Esophagus muscularis mucosa (tissue), 4 donors: ENCODE results near the gene MUC2. TPM values are rescaled to one million over a fixed set of nuclear protein-coding genes. Genes with fewer than 3 reads are reported as not detected.

Experiments used
- DNase-seq: peaks from one replicate; pipeline ENCODE4 v3.0.0-alpha.2; 2017; ENCODE audit errors: extremely low spot score
- H3K27ac ChIP-seq, 4 donors: fragments of 200-600 bp; sonication (generic); replicated peaks in 1 of 4; 1 replicate in 3 of 4; 2 replicates in 1 of 4; pipeline ENCODE4 v1.5.1; 2016 to 2019; ENCODE audit warnings: mild to moderate bottlenecking in 1 of 4
- H3K27me3 ChIP-seq, 4 donors: fragments of 200-600 bp; sonication (generic); one replicate each; pipeline versions ENCODE4 v1.5.1 to v1.6.0; 2016 to 2019
- H3K36me3 ChIP-seq, 4 donors: fragments of 200-600 bp; sonication (generic); one replicate each; pipeline ENCODE4 v1.5.1; 2016 to 2019
- H3K4me1 ChIP-seq, 4 donors: fragments of 200-600 bp; sonication (generic); one replicate each; pipeline ENCODE4 v1.5.1; 2016 to 2019
- H3K4me3 ChIP-seq, 4 donors: fragments of 200-600 bp; sonication (generic); 1 replicate in 2 of 4; 2 replicates in 2 of 4; pipeline ENCODE4 v1.5.1; 2016 to 2019; ENCODE audit warnings: mild to moderate bottlenecking in 4 of 4, moderate library complexity in 1 of 4
- H3K9me3 ChIP-seq, 4 donors: fragments of 200-600 bp; sonication (generic); 1 replicate in 3 of 4; 2 replicates in 1 of 4; pipeline ENCODE4 v1.5.1; 2016 to 2019
- EP300 ChIP-seq: sonication (generic); formaldehyde crosslinking; IDR thresholded peaks from one replicate; pipeline ENCODE4 v1.6.1; 2017; ENCODE audit warnings: antibody characterized with exemption
- POLR2A ChIP-seq: fragments of 450-650 bp; IDR thresholded peaks from one replicate; pipeline ENCODE4 v1.6.1; 2017; ENCODE audit warnings: antibody characterized with exemption, moderate library complexity, mild to moderate bottlenecking, low read depth
- POLR2AphosphoS5 ChIP-seq, 2 donors: sonication (generic); formaldehyde crosslinking; IDR thresholded peaks; one replicate each; pipeline ENCODE4 v1.6.1; 2017; ENCODE audit warnings: antibody characterized with exemption in 2 of 2
- WGBS: methylation state at CpG from one replicate; pipeline ENCODE4 v1.1.5; 2018; 5-methylcytosine and 5-hydroxymethylcytosine counted together
- intact Hi-C: fragments of 100-400 bp; cut with DNase I; formaldehyde crosslinking; loops from one replicate; pipeline ENCODE4 v1.15.1; 2023
- total RNA-seq, 4 donors: library from RNA; depleted of rRNA; stranded (reverse); fragments of >200 nt; gene quantifications; one replicate each; pipeline versions ENCODE4 v1.1.0 to v1.2.1, GENCODE V29; 2016
- TF ChIP-seq, protein P1 (sequence below), 3 experiments: fragments of 200-600 bp in 2 of 3; fragments of 450-650 bp in 1 of 3; sonication (generic) in 2 of 3; IDR thresholded peaks; one replicate each; pipeline ENCODE4 v1.5.1; 2017 to 2019; ENCODE audit warnings: antibody characterized with exemption in 3 of 3, mild to moderate bottlenecking in 2 of 3, moderate library complexity in 1 of 3

MUC2 gene
- total RNA-seq, 4 donors from 2014 or later: 0.34 TPM; not detected in 3

DNA sequence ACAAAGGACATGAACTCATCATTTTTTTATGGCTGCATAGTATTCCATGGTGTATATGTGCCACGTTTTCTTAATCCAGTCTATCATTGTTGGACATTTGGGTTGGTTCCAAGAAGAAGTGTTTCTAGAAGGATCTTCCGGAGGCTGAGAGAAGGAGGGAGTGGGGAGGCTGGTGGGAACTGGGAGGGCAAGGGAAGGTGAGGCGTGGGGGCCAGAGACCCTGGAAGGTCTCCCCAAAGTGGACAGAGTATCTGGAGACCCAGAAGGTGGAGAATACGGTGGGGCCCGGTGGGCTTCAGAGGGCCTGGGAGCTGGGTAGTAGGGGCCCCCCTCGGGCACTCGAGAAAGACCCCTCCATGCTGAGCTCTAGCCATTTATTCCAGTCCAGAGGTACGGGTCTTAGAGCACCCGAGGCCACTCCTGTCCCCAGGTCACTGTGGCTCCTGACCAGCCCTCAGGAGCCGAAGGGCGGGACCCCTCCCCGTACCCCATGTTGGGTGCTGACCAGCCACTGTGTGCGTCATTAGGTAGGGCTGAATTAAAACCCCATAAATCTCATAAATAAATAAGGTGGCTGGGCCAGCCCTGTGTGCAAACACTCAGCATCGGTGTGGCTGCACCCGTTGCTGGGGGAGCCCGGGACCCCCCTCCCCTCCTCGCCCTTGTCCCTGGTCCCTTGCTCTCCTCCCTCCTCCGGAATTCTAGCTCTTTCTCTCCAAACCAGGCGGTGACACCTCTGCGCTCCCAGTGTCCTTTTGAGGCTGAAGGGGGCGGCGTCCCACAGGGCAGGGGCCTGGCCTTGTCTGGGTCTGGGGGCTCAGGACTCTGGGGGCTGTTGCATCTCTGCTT is 44.3 kb downstream of the MUC2 start:
- peaks cover 0 to 65% (median 2%) of the 10 kb centered on the region in 4 donors for H3K27me3 ChIP-seq
- no peak for DNase-seq
- WGBS: 81% methylated on average over 22 of the region's 22 CpGs
- H3K4me3 ChIP-seq: no peak overlapping the region
- H3K9me3 ChIP-seq: no peaks in the 10 kb centered on the region
- H3K4me1 ChIP-seq: no peaks in the 10 kb centered on the region
- no peaks in the 10 kb centered on the region for H3K36me3 ChIP-seq
- H3K27ac ChIP-seq: no peak overlapping the region
- no peak for TF ChIP-seq EP300
- no peak for TF ChIP-seq POLR2AphosphoS5 (IDR thresholded peaks at IDR 0.05)
- TF ChIP-seq, protein P1, sequence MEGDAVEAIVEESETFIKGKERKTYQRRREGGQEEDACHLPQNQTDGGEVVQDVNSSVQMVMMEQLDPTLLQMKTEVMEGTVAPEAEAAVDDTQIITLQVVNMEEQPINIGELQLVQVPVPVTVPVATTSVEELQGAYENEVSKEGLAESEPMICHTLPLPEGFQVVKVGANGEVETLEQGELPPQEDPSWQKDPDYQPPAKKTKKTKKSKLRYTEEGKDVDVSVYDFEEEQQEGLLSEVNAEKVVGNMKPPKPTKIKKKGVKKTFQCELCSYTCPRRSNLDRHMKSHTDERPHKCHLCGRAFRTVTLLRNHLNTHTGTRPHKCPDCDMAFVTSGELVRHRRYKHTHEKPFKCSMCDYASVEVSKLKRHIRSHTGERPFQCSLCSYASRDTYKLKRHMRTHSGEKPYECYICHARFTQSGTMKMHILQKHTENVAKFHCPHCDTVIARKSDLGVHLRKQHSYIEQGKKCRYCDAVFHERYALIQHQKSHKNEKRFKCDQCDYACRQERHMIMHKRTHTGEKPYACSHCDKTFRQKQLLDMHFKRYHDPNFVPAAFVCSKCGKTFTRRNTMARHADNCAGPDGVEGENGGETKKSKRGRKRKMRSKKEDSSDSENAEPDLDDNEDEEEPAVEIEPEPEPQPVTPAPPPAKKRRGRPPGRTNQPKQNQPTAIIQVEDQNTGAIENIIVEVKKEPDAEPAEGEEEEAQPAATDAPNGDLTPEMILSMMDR (IDR thresholded peaks at IDR 0.05): no peak
- no peak for TF ChIP-seq POLR2A
- intact Hi-C loops: no loop called here

DNA sequence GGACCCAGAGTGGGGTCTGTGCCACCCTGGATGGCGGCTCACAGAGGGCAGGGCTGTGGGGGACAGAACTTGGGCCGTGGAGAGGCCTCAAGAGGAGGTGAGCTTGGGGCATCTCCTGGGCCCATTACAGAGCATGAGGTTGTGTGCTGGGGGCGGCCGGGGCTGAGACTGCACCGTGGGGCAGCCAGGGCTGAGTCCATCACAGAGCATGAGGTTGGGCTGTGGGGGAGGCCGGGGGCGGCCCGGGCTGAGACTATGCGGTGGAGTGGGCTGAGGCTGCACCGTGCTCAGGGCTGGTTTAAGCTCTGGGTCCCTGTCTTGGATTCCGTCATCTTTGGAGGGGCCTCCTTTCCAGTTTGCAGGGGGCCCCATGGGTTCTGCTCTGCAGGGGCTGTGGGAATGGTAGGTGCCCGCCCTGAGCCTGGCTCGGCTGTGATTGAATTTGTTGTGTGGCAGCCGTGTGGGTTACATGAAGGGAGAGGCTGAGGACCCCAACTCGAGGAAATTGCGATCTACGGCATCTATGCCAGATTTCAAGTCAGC is 45.0 kb downstream of the MUC2 start:
- Histone ChIP-seq H3K27me3 (peaks cover 0 to 68% (median 2%) of the 10 kb centered on the region in 4 donors), H3K4me1 (no peaks in the 10 kb centered on the region), H3K4me3 (no peak overlapping the region), H3K27ac (no peak overlapping the region), H3K36me3 (no peaks in the 10 kb centered on the region), H3K9me3 (no peaks in the 10 kb centered on the region)
- no peak for TF ChIP-seq POLR2A
- no peak for TF ChIP-seq EP300
- no peak for TF ChIP-seq POLR2AphosphoS5 (IDR thresholded peaks at IDR 0.05)
- 88% methylated on average over 9 of the region's 17 CpGs for WGBS
- DNase-seq: no peak
- intact Hi-C loops: no loop called here

GRCh38 chr11:1120532-1121330 is 46.1 kb downstream of the MUC2 start:
- Histone ChIP-seq H3K9me3 (no peaks in the 10 kb centered on the region), H3K27ac (no peak overlapping the region), H3K36me3 (no peaks in the 10 kb centered on the region), H3K4me1 (no peaks in the 10 kb centered on the region), H3K27me3 (peaks cover 0 to 68% (median 2%) of the 10 kb centered on the region in 4 donors), H3K4me3 (no peak overlapping the region)
- WGBS: 64% methylated on average over 9 of the region's 27 CpGs
- DNase-seq: no peak
- TF ChIP-seq, protein P1 (IDR thresholded peaks at IDR 0.05): no peak
- TF ChIP-seq POLR2A (no peak), EP300 (no peak), POLR2AphosphoS5 (IDR thresholded peaks at IDR 0.05) (no peak)
- intact Hi-C loops: no loop called here

DNA sequence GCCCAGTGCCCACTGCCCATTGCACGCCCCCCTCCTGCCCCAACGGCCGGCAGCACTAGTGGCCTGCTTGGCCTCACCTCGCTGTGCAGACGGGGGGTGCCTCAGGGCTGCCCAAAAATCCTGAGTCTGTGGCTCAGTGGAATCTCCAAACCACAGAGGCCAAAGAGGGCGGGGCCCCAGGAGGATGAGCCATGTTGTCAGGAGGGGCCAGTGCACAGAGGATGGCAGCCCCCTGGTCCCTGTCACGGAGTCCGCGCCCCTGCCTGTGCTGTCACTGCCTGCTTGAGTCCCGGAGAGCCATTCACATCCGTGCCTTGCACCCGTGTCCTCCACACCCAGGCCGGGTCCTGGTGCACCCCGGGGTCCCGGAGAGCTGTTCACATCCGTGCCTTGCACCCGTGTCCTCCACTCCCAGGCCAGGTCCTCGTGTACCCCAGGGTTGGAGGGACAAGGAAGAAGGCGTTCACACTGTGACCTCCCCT is 46.7 kb downstream of the MUC2 start:
- no peak for DNase-seq
- WGBS: 90% methylated on average over 5 of the region's 19 CpGs
- H3K27ac ChIP-seq: no peak overlapping the region

More for the DNA sequence above, 46.7 kb downstream of the MUC2 start:
- H3K27me3 ChIP-seq: peaks cover 0 to 68% (median 2%) of the 10 kb centered on the region in 4 donors
- no peaks in the 10 kb centered on the region for H3K36me3 ChIP-seq
- no peaks in the 10 kb centered on the region for H3K9me3 ChIP-seq
- no peaks in the 10 kb centered on the region for H3K4me1 ChIP-seq
- intact Hi-C loops: no loop called here
- no peak for TF ChIP-seq POLR2AphosphoS5 (IDR thresholded peaks at IDR 0.05)
- TF ChIP-seq EP300: no peak
- no peak for TF ChIP-seq POLR2A
- TF ChIP-seq, protein P1 (IDR thresholded peaks at IDR 0.05): no peak
- H3K4me3 ChIP-seq: no peak overlapping the region
